GM19455 (cell line): Measurements from ENCODE around the gene FKBP5.
"Not testable (repeated sequence)": the region's sequence is repeated elsewhere in the genome, so short reads cannot be mapped to it uniquely, and the experiment has no call there.

ENCODE experiments used
- ATAC-seq: cut with Tn5 transposase; IDR thresholded peaks from one replicate; pipeline ENCODE4 v1.9.1; 2021; ENCODE audit not compliant: unreplicated experiment

FKBP5 gene

DNA sequence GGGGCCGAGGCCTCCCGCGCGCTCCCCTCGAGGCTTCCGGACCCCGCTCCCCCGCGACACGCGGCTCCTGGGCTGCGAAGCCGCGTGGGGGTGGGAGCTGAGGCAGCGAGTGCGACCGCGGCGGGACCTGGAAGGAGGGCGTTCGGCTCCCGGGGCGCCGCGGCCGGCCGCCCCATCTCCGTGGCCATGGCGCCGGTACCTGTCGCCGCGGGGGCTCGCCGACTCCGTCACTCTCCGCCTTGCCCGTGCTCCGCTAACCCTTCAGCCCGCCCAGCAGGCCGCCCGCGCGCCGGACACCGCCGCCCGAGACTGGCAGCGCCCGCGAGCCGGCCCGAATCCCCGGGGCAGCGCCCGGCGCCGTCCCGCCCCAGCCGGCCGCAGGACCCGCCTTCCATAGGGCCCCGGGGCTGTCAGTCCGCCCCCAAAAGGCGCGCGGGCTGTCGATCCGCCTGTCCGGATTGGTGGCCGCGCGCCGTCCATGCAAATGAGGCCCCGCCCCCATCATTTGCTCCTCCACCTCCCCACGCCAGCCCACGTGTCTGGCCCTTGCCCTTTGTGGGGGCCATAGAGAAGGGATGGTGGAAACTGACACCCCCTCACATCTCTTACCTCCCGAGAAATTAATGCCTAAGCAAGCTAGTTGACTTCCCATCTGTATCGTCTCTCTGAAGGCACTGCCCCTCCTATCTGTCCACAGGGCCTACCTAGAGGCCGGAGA, at the start of gene FKBP5:
Gene FKBP5, minus strand, starts transcription at position 311 of the 718 bp plus-strand sequence. CDS start 46,091 bp downstream, outside the sequence.
- ATAC-seq, result peak; percentile 91

DNA sequence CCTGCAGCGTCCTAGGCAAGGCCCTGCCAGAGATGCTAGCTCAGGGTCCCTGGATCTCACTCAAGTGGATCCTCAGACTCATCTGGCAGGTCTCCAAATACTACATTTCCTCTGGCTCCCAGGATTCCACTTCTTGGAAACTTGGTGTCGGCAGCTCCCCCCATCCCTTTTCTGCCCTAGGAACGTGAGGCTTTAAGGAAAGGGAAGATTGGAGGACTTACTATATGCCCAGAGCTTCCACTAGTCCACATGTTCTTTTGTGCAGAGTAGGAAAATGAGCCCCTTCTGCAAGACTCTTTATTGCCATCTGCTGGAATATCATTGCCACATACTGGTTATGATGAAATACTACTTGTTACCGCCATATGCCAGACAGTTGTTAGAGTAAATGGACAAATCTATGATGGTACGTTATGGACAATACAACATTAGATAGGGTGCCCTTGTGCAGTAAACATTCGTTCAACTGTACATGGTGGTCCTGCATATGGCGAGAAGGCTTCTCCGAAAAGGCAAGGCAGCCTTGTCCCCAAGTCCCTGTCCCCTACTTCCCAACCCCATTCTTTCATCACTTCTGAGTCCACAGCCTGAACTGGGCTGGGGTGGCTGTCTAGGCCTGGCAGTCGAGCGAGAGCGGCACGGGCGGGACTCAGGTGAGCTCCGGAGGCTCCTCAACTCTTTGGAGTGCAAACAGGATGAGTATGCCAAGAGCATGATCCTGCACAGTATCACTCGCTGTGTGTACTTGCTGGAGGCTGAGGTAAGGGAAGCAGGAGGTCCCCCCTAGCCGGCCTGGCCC, 48.9 kb upstream of the FKBP5 start:
- ATAC-seq, result no peak

DNA sequence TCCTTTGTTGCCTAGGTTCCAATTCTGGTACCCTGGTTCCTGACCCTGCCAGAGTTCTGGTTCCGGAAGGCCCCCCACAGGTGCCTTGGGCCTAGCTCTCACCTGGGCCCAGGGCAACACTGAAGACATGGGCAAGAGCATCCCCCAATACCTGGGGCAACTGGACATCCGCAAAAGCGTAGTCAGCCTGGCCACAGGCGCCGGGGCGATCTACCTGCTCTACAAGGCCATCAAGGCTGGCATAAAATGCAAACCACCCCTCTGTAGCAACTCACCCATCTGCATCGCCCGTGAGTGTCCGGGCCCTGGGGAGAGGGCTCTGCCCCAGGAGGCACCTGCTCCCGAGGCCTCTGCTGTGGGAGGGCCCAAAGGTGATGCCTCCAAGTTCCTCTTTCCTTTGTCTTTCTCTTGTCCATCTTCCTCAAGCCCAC, 48.3 kb upstream of the FKBP5 start, which contains the start of gene ARMC12:
Gene ARMC12, plus strand, starts transcription at position 51 of the 431 bp plus-strand sequence. Its CDS starts 77 bp downstream, at position 128.
- no peak for ATAC-seq

DNA sequence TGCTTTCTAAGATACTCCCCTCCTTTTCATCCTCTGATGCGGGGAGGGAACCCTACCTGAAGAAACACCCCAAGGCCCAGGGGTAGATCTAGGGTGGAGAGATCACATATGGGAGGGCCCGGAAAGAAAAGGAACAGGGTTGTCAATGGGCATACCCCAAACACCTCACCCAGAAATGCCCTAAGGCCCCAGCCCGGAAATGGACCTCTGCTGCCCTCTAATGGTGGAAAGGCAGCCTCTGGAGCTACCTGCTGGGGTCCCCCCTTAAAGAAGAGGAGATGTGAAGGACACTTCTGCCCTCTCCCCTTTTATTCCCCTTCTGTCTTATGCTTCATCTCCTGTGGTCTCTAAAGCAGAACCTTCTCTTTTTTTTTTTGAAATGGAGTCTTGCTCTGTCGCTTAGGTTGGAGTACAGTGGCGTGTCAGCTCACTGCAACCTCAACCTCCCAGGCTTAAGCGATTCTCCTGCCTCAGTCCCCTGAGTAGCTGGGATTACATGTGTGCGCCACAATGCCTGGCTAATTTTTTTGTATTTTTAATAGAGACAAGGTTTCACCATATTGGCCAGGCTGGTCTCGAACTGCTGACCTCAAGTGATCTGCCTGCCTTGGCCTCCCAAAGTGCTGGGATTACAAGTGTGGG, 47.7 kb upstream of the FKBP5 start:
- ATAC-seq, result no peak

DNA sequence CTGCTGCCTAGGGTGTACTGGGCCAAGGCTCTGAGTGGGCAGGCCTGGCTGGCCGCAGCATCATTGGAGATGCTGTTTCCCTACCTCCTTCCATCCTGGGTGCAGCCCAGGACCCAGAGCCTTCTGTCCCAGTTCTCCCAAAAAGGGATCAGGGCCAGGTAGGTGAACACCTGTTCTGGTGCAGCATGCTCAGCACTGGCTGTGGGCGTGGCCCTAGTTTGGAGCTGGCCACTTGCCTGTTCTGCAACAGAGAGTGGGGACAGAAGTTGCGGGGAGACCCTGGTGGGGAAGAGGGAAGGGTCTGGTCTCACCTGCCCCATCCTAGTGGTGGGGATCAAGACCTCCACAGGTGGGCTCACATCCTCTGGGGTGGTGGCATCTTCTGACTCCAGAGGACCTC, 46.7 kb upstream of the FKBP5 start:
- no peak for ATAC-seq

DNA sequence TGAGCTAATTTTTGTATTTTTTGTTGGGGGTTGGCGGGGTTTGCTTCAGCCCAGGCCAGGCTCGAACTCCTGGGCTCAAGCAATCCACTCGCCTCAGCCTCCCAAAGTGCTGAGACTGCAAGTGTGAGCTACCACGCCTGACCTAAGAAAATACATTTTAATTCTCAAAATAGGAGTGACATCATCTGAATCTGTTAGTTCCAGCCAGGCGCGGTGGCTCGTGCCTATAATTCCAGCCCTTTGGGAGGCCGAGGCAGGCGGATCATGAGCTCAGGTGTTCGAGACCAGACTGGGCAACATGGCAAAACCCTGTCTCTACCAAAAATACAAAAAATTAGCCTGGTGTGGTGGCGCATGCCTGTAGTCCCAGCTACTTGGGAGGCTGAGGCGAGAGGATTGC, 45.6 kb upstream of the FKBP5 start:
- not testable (repeated sequence) for ATAC-seq

DNA sequence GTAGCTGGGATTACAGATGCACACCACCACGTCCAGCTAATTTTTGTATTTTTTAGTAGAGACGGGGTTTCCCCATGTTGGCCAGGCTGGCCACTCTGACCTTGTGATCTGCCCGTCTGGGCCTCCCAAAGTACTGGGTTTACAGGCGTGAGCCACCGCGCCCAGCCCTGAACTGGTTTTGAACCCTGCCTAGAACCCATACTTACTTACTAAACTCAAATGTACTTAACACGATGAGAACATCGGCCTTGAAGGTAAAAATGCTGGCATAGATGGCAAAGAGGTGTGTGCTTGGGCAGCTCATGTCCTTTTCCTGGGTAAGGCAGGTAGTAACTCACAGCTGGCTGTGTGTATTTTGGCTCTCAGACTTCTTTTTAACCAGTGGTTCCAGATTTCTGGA, 44.9 kb upstream of the FKBP5 start:
- no peak for ATAC-seq

DNA sequence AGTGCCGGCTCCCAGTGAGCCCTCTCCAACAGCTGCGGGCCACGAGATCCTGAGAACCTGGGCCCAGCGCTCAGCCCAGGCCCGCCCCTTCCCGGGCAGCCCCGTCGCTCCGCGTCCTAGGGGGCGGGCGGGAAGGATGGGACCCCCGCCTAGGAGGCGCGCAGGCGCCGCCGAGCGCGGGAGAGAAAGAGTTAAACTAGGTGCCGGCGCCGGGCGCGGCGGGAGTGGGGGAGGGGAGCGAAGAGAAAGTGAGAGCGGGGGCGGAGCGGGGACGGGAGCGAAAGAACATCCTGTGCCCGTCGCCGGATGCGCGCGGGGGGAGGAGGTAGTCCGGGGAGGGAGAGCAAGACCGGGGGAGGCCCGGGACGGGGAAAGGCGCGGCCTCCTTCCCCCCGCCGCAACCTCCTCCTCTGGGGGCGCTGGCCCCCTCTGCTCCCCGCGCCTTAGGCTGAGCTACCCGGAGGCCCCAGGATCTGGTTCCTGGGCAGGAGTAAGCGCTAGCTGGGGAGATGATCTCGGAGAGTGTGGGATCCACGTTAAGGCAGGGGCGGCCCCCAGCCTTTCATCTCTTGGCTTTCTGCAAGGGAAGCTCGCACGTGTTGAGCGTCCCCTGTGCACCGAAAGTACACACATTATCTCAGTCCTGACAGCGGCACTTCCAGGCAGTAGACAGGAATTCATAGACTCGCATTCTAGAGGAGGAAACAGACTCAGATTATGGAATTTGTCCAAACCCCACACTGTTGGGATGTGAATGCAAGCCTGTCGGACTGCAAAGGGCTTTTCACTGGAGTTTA, 43.2 kb upstream of the FKBP5 start:
- ATAC-seq, result peak; percentile 50

DNA sequence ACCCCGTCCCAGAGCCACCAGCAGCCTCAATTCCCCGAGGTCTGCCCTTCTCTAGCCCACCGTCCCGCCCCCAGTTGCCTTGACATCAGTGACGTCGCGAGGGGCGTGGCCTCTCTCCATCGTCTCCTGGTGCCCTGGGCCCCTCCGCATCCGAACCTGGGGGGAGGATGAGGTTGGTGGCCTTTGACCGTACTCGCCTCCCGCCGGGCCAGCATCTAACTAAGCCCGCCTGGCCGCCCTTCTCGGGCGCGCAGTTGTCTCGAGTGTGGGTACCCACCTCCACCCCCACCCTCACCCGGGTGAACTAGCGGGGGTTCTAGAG, 42.7 kb upstream of the FKBP5 start:
- ATAC-seq, result peak; percentile 49

DNA sequence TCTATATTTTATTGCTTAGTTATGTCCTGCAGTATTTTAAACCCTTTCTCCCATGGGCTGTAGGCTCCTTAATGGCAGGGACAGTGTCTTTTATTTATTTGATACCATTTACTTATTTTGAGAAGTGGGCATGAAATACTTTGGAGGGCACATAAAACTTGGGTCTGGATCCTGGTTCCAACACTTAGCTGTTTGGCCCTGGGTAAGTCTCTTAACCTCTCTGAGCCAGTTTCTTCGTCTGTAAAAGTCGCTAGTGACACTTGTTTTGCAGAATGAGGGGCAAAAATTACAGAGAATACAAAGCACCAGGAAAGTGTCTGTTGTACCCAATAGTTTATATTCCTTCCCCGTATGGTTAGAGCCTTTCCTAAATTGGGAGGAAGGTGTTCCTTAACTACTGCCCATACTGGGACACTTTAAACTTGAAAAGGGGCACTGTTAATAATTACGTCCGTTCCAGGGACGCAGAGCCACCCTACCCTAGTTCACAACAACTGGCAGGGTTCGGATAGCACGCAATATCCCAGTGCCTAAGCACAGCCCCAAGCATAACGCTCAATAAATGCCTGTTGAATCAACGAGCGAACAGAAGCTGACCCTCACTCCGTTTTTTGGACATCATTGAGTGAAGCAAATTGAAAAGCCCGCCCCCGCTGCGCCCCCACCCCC, 42.2 kb upstream of the FKBP5 start:
- ATAC-seq, result no peak

DNA sequence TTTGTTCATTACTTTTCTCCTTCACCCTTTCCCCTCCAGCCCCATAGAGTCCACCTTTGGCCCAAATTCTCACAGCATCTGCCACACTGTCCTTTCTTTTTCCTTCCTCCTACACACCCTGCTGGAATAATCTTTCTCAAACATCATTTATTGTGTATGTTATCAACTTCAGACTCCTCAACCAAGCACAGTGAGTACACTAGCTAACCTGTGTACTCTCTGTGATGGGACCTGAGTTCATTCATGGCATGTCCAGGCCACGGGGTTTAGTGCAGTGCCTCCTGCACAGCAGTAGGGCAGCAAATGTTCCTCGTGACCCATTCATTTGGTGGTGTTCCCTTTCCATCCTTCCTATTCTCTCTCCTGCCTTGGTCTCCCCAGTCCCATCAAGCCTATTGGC, 41.0 kb upstream of the FKBP5 start:
- no peak for ATAC-seq

DNA sequence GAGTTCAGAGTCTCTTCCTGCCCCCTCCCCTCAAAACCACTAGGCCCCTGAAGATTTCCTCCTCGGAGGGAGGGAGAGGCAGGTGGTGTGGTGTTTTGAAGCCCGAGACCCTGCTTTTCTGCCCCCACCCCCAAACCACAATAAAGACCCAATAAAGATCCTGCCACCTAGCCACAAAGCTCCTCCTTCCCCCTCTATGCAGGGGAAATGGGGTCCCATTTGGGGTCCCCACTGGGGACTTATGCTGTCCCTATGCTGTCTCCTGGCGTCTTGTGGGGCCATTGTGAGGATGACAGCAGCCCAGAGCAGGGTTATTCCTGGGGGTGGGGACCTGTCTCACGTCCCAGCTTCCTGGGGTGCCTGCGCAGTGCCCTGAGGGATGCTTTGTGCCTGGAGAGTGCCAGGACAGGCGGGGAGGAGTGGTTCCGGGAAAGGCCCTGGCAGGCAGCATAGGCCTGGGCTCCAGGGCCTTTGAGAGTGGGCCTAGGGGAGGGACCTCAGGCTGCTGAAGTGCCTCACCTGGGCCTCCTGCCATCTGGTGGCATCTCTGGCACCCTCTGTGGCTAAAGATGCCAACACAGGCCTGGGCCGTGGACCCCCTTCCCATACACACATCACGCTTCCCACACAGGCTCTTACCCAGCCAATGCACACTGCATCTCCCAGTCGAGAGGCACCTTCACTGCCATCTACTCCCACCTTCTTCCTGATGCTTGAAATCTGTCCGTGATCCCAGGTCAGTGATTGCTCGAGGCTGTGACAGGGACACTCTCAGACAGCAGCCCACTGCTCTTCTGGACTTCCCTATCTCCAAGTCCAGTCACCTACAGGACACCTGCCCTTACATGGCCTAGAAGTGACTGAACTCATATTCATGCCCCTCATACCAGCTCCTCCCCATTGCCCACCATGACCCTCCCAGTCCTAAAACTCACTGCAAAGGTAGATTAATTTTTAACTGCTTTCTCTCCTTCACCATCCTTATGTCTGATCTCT, 40.3 kb upstream of the FKBP5 start:
- no peak for ATAC-seq

DNA sequence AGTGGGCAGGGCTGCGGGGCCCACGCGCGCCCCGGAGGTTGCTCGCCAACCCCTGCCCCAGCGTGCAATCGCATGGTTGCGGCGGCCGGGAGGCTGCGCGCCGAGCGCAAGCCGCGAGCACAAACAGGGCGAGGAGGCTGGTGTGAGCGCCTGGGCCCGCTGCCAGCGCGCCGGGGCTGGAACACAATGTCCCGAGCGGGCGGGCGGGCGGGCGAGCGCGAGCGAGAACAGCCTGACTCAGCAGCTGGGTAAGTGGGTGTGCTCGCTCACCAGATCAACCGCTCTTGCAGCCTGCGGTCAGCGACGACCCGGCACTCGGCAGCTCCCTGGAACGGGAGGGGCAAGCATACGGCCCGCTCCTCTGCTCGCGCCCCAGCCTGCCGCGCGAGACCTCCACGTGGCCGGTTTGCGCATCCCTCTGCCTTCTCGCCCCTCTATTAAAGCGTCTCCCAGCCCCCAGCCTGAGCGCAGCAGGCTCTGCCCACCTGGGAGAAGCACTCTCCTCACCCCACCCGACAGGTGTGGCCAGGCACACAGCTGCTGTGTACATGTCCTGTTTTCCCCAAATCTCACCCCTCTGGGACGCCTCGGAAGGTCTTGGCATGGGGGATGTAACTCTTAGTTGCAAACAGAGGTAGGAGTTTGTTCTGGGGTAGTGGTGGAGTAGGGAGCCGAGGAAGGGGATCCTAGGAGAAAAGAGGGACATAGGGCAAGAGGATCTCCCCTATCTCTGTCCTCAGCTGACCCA, 39.4 kb upstream of the FKBP5 start:
- ATAC-seq, result no peak

DNA sequence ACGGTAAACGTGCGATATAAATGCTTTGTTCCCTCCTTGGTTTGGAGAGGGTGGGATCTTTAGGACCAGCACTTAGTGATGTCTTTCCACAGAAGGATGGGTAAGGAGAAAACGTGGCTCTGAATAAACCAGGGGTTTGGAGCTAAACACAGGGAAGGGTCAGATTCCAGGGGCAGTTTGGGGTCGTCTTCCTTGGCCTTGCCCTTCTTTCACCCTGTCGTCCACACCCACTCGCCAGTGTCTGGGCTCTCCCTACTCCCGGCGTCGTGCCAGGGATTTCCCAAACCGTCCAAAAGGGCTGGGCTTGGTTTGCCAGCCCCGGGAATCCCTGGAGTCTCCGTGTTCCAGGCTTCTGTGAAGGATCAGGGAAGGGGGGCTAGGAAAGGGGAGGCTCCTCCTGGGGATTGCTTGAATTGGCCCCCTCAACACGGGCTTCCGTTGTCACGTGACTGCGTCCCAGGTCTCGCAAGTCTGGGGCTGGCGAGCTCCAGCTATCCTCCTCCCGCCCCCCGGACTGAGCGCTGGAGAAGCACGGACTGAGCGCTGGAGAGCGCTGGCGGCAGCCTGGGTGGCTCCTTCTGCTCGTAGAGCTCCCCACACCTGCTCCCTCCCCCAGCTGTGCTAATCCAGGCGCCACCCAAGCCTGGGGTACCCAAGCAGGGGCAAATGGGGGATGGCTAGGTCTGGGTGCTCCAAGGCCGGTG, 38.7 kb upstream of the FKBP5 start:
- ATAC-seq, result no peak

DNA sequence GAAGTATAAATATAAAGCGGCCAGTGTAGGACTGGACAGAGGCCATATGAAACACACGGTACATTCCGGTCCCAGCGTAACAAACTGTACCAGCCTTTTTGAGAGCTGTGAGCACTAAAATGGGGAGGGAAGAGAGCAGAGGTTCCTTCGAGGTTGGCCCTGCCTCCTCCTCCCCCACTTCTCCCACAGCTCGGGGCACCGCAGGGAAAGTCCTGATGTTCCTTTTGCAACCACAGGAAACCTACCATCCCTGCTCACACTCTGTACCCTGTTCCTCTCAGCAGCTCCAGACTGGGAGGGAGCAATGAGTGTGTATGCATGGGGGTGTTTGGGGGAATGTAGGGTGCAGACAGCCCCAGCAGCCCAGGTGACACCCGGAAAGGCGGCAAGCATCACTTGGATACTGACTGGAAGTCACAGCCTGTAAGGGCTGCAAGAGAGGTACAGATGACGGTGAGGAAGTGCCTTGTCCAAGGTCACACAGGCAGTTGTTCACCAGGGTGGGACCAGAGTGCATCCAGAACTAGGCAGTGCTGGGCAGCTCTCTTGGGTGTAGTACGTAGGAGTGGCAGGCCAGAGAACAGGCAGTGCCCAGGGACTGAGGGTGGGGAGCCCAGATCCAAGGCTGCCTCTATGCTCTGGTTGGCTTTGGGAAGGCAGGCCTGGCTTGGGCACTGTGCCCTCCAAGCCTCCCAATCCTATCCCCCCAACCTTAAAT, 37.2 kb upstream of the FKBP5 start:
- no peak for ATAC-seq

DNA sequence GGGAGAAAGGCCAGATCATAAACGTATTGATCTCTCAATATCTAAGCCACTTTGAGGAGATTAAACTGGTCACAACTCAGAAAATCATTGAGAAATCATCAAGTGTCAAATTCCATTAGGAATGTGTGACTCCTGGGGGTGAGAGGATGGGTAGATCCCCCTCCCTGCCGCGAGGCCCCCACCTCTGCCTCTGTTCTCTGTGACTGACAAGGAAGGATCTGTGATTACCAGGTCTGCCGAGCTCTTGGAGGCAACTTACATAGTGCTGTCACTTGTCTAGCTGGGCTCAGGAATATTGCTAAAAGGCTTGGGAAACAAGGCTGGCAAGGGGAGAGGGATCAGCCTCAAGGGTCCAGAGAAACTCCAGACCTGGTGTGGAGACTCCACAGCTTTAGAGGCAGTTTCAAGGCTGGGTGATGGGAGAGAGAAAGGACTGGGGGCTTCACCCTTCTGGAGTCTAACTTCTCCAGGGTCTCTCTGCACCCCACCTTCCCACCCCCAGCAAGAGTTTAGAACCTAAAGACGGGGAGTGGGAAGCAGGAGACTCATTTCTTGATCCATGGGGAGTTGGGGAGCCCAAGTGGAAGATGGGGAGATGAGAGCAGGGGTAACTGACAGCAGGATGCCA, 36.5 kb upstream of the FKBP5 start:
- no peak for ATAC-seq

DNA sequence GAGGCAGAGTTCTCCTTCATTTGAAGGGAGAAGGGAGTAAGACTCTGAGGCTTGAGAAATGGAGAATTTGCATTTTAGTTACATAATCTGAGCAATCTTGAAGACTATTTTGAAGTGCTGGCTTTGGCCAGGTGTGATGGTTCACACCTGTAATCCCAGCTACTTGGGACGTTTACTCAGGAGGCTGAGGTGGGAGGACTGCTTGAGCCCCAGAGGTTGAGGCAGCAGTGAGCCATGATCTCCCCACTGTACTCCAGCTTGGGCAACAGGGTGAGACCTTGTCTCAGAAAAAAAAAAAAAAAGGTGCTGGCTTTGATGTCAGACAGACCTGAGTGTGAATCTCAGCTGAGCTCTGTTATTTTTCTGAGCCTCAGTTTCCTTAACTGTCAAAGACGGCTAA, 35.8 kb upstream of the FKBP5 start:
- no peak for ATAC-seq
